Astrocyte (in vitro differentiated cells and primary cell): ENCODE results near the gene LANCL1. TPM values are rescaled to one million over a fixed set of nuclear protein-coding genes. Genes with fewer than 3 reads are reported as not detected.

Source experiments
- DNase-seq: peaks from one replicate; pipeline ENCODE4 v3.0.0-alpha.2; 2010; ENCODE audit warnings: low read depth
- FAIRE-seq: peaks from 2 replicates; lab custom pipeline; 2011; peaks lifted over from hg19 to GRCh38; lab: Jason Lieb, UNC
- H2AFZ ChIP-seq: 2 replicates; pipeline ENCODE4 v1.6.0; 2012; ENCODE audit warnings: low read depth, low read length, inconsistent platforms
- H3K27ac ChIP-seq: 2 replicates; pipeline ENCODE4 v1.5.1; 2011; ENCODE audit warnings: low read depth, low read length, inconsistent platforms
- H3K27me3 ChIP-seq: 2 replicates; pipeline ENCODE4 v1.6.0; 2011; ENCODE audit warnings: low read length, inconsistent platforms; ENCODE audit not compliant: insufficient read depth
- H3K36me3 ChIP-seq: 2 replicates; pipeline ENCODE4 v1.5.1; 2011; ENCODE audit warnings: low read length, inconsistent platforms; ENCODE audit not compliant: insufficient read depth
- H3K4me1 ChIP-seq: 2 replicates; pipeline ENCODE4 v1.5.1; 2011; ENCODE audit warnings: low read length, inconsistent platforms; ENCODE audit not compliant: insufficient read depth
- H3K4me2 ChIP-seq: 2 replicates; pipeline ENCODE4 v1.6.0; 2012; ENCODE audit warnings: low read length, inconsistent platforms
- H3K4me3 ChIP-seq: 2 replicates; pipeline ENCODE4 v1.5.1; 2011; ENCODE audit warnings: low read depth, mild to moderate bottlenecking, low read length, inconsistent platforms; ENCODE audit not compliant: insufficient read depth
- H3K79me2 ChIP-seq: 2 replicates; pipeline ENCODE4 v1.6.0; 2012; ENCODE audit warnings: mild to moderate bottlenecking, low read length, inconsistent platforms; ENCODE audit not compliant: insufficient read depth
- H3K9ac ChIP-seq: 2 replicates; pipeline ENCODE4 v1.6.0; 2012; ENCODE audit warnings: mild to moderate bottlenecking, low read length, inconsistent platforms
- H3K9me3 ChIP-seq: 2 replicates; pipeline ENCODE4 v1.5.1; 2012; ENCODE audit warnings: low read depth, mild to moderate bottlenecking, low read length, inconsistent platforms; ENCODE audit not compliant: insufficient read depth
- H4K20me1 ChIP-seq: 2 replicates; pipeline ENCODE4 v1.6.0; 2012; ENCODE audit warnings: low read length, inconsistent platforms; ENCODE audit not compliant: insufficient read depth
- H3K27ac Mint-ChIP-seq: one replicate; pipeline ENCODE4 v1.8.0; 2021; ENCODE audit warnings: mild to moderate bottlenecking, mixed read lengths; ENCODE audit not compliant: unreplicated experiment
- H3K27me3 Mint-ChIP-seq: one replicate; pipeline ENCODE4 v1.8.0; 2021; ENCODE audit warnings: low read depth, mixed read lengths; ENCODE audit not compliant: unreplicated experiment
- H3K36me3 Mint-ChIP-seq: one replicate; pipeline ENCODE4 v1.8.0; 2021; ENCODE audit warnings: low read depth, mixed read lengths; ENCODE audit not compliant: unreplicated experiment
- H3K4me1 Mint-ChIP-seq: one replicate; pipeline ENCODE4 v1.8.0; 2021; ENCODE audit warnings: low read depth, mixed read lengths; ENCODE audit not compliant: unreplicated experiment
- H3K4me3 Mint-ChIP-seq: one replicate; pipeline ENCODE4 v1.8.0; 2021; ENCODE audit warnings: mild to moderate bottlenecking, moderate library complexity, mixed read lengths; ENCODE audit not compliant: unreplicated experiment
- H3K9me3 Mint-ChIP-seq: one replicate; pipeline ENCODE4 v1.8.0; 2021; ENCODE audit warnings: mild to moderate bottlenecking, mixed read lengths; ENCODE audit not compliant: unreplicated experiment
- EZH2 ChIP-seq: IDR thresholded peaks from 2 replicates; pipeline ENCODE4 v1.6.1; 2012; ENCODE audit warnings: mild to moderate bottlenecking, low read length, inconsistent platforms; ENCODE audit not compliant: insufficient read depth
- total RNA-seq: library from RNA; stranded (reverse); gene quantifications from 2 replicates; pipeline ENCODE4 v1.2.1, GENCODE V29; 2021
- TF ChIP-seq, protein P1 (sequence below): IDR thresholded peaks from 2 replicates; pipeline ENCODE4 v1.5.1; 2011; ENCODE audit warnings: low read depth, mild to moderate bottlenecking, inconsistent platforms, low read length, moderate library complexity; ENCODE audit not compliant: insufficient read depth

The LANCL1 gene
- total RNA-seq, 1 donor from 2014 or later: 38.3 TPM

DNA sequence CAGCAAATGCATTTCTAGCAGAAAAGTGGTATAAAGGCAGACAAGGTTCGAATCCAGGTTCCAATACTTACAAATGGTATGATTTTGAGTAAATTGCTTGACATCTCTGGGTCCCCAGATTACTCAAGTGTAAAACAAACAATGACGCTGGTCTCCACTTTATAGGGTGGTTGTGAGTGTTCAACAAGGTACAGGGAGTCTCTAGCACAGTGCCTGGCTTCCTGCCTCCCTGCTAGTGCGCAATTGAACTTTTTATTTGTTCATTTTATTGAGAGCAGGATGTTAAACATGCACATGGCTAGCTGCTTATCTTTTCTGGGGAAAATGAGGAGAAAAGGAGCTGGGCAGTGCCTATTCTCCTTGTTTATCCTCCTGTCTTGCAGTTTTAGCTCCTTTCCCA is 86.7 kb downstream of the LANCL1 start:
- Histone ChIP-seq H3K4me2 (no peak overlapping the region), H2AFZ (no peak overlapping the region), H3K4me1 (no peaks in the 10 kb centered on the region), H3K36me3 (no peaks in the 10 kb centered on the region), H3K4me3 (no peak overlapping the region), H3K79me2 (no peaks in the 10 kb centered on the region), H3K9ac (no peak overlapping the region), H4K20me1 (no peaks in the 10 kb centered on the region), H3K27ac (no peak overlapping the region), H3K9me3 (no peaks in the 10 kb centered on the region), H3K27me3 (no peaks in the 10 kb centered on the region)
- Mint-ChIP-seq H3K27ac (no peak overlapping the region), H3K4me3 (no peak overlapping the region), H3K36me3 (no peaks in the 10 kb centered on the region), H3K27me3 (peaks cover 2% of the 10 kb centered on the region), H3K4me1 (peaks cover 2% of the 10 kb centered on the region), H3K9me3 (no peaks in the 10 kb centered on the region)
- TF ChIP-seq, protein P1, sequence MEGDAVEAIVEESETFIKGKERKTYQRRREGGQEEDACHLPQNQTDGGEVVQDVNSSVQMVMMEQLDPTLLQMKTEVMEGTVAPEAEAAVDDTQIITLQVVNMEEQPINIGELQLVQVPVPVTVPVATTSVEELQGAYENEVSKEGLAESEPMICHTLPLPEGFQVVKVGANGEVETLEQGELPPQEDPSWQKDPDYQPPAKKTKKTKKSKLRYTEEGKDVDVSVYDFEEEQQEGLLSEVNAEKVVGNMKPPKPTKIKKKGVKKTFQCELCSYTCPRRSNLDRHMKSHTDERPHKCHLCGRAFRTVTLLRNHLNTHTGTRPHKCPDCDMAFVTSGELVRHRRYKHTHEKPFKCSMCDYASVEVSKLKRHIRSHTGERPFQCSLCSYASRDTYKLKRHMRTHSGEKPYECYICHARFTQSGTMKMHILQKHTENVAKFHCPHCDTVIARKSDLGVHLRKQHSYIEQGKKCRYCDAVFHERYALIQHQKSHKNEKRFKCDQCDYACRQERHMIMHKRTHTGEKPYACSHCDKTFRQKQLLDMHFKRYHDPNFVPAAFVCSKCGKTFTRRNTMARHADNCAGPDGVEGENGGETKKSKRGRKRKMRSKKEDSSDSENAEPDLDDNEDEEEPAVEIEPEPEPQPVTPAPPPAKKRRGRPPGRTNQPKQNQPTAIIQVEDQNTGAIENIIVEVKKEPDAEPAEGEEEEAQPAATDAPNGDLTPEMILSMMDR: no peak
- no peak for TF ChIP-seq EZH2
- DNase-seq (no peak), FAIRE-seq (no peak)

DNA sequence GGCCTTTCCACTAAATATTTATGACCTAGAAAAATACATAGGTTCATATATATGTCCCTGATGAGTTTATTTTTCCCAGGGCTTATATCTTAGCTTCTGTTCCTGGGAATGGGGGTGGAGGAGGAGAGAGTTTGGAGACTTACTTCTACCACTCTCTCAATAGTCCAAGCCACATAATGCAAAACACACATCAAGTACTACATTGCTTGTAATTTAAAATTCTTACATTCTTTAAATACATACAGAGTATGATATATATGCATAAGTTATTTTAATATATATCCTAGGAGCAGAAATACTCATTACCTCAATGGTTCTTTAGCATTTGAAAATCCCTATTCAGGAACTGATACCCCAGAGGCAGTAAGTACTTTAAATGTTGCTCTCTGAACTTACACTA is 88.4 kb downstream of the LANCL1 start:
- H3K4me3 ChIP-seq: no peak overlapping the region
- Mint-ChIP-seq H3K36me3 (no peaks in the 10 kb centered on the region), H3K9me3 (peaks cover 1% of the 10 kb centered on the region), H3K27ac (no peak overlapping the region), H3K4me1 (peaks cover 2% of the 10 kb centered on the region), H3K27me3 (peaks cover 2% of the 10 kb centered on the region), H3K4me3 (no peak overlapping the region)
- H3K4me1 ChIP-seq: no peaks in the 10 kb centered on the region
- H3K27ac ChIP-seq: no peak overlapping the region
- DNase-seq (no peak), FAIRE-seq (no peak)
- no peaks in the 10 kb centered on the region for H3K27me3 ChIP-seq
- no peak for TF ChIP-seq EZH2
- TF ChIP-seq, protein P1: no peak
- H2AFZ ChIP-seq: no peak overlapping the region
- no peak overlapping the region for H3K4me2 ChIP-seq
- no peak overlapping the region for H3K9ac ChIP-seq
- H4K20me1 ChIP-seq: no peaks in the 10 kb centered on the region
- no peaks in the 10 kb centered on the region for H3K79me2 ChIP-seq
- no peaks in the 10 kb centered on the region for H3K9me3 ChIP-seq
- H3K36me3 ChIP-seq: no peaks in the 10 kb centered on the region

DNA sequence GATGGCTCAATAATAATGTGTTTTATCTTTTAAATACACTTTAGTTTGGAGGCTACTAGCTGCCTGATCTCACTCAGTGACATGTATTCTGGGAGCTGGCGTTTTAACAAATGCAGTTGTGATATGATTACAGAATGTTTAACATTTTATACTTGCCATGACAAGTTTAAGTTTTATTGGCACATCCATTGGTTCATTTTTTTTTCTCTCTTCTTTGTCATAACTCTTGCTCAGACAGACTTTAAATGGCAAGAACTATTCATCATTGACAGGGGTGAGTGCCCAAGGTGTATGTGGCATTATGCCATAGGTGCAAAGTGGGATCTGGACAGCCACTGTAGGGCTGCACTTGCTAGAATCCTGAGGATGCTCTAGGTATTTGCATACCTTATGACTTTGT is 89.5 kb downstream of the LANCL1 start:
- Mint-ChIP-seq H3K27ac (no peak overlapping the region), H3K4me3 (no peak overlapping the region), H3K4me1 (peaks cover 2% of the 10 kb centered on the region), H3K36me3 (no peaks in the 10 kb centered on the region), H3K27me3 (peaks cover 2% of the 10 kb centered on the region), H3K9me3 (peaks cover 1% of the 10 kb centered on the region)
- no peak overlapping the region for H3K9ac ChIP-seq
- no peaks in the 10 kb centered on the region for H3K4me1 ChIP-seq
- no peaks in the 10 kb centered on the region for H3K79me2 ChIP-seq
- H3K4me2 ChIP-seq: no peak overlapping the region
- DNase-seq (no peak), FAIRE-seq (no peak)
- TF ChIP-seq EZH2: no peak
- TF ChIP-seq, protein P1: no peak
- H3K27ac ChIP-seq: no peak overlapping the region
- no peak overlapping the region for H2AFZ ChIP-seq
- H3K27me3 ChIP-seq: no peaks in the 10 kb centered on the region
- no peaks in the 10 kb centered on the region for H3K9me3 ChIP-seq
- no peaks in the 10 kb centered on the region for H3K36me3 ChIP-seq
- no peak overlapping the region for H3K4me3 ChIP-seq
- no peaks in the 10 kb centered on the region for H4K20me1 ChIP-seq

Other genes with a start within 250 kb of the LANCL1 start
- 8.7 and 11.1 TPM in 2 replicates for gene MYL1, start 161.6 kb downstream of the LANCL1 start, total RNA-seq
- 5.8 and 8.0 TPM in 2 replicates for gene CPS1, start 79.8 kb upstream of the LANCL1 start, total RNA-seq